HS-5 (cell line): ENCODE results near the gene CD248.
"Not testable (repeated sequence)": the region's sequence is repeated elsewhere in the genome, so short reads cannot be mapped to it uniquely, and the experiment has no call there.

ENCODE experiments used
- DNase-seq: peaks from one replicate; pipeline ENCODE4 v3.0.0-alpha.2; 2012; ENCODE audit warnings: low read depth

CD248 gene

DNA sequence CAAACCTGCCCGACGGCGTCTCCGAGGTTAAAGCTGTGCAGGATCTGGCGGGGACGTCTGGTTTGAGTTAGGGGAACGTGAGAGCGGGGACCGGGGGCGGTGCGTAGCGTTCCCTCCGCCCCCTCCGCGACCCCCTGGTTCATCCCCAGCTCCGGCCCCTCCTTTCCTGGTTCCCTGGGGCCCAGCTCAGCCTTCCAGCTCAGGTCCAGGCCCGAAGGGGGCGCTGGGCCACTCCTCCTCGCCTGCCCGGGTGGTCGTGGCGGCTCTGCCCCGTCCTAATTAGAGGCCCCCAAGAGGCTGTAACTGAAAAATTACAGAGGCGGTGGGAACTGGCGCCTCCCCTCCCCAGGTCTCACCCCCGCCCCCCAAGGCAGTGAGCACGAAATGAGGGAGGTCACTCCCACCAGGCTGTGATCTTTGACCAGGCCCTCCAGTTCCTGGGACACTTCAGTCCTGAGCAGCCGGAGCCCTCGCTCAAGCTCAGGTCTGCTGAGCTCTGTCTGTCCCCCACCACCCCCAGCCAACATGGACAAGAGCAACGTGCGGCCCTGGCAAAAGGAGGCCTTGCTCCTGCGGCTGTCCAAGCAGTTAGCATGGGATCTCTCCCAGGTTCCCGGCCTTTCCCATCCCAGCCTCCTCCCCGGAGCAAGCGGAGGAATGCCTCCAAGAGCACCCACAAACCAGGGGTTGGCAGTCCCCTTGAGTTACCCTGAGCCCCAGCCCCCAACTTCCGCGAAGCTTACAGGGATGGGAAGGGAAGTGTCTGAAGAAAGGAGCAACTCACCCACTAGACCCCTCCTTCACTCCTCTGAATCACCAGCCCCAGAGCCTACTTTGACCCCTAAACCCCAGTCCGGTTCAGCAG, 3.3 kb downstream of the CD248 start:
- DNase-seq, result no peak

DNA sequence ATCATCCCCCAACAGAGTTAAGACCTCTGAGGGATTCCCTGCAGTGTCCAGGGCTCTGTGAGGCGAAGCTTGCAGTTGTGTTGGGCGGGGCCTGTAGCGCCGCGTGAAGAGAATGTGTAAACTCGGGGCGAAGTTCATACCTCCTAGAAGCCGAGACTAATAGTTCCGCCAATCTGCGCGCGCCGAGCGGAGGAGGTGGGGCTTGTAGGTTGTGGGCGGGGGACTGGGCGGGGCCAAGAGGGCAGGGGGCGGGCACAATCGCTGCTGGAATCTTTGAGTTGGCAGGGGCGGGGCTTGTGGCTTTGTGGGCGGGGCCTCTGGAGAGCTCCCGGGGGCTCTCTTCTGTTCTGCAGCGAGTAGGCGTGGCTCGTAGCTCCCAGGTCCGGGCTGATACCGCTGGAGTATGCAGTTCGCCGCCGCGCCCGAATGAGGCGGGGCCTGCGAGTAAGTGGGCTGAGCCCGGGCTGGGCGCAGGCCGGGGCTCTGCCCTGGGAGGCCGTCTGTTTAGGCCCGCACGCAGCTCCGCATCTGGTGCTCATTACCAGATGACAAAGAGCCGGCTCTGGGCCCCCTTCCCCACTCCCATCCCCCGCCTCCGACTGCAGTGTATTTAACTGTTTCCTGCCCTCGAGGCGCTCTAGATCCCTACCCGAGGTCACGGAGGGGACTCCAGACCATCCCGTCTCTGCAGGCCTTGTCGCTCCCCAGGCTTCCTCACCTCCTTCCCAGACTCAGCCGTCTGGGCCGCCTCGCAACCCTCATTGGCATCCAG, 4.1 kb downstream of the CD248 start:
- DNase-seq, result peak; percentile 93

DNA sequence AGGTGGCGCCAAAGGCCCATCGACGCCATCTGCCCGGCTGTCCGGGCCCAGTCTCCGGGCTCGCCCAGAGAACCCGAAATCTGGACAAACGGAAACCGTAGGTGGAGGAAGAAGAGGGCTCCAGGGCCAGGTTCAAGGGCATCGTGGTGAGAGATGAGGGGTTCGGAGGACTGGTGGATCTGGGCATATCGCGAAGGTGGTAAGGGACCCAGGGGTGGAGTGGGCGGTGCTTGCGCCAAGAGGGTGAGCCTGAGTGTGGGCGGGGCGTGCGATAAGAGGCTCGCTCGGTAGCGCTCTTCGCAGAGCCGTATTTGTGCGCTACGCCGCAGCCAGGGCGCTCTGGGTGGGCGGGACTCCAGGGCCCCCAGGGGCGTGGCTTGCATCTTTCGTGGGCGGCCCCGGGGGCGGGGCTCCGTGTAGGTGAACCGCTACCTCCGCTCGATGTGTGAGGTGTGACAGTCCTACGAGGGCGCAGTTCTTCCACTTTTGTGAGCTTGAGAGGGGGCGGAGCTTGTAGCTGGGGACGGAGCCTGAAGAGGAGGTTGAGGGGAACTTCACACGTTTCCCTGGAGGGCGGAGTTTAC, 4.8 kb downstream of the CD248 start:
- DNase-seq, result peak; percentile 86

DNA sequence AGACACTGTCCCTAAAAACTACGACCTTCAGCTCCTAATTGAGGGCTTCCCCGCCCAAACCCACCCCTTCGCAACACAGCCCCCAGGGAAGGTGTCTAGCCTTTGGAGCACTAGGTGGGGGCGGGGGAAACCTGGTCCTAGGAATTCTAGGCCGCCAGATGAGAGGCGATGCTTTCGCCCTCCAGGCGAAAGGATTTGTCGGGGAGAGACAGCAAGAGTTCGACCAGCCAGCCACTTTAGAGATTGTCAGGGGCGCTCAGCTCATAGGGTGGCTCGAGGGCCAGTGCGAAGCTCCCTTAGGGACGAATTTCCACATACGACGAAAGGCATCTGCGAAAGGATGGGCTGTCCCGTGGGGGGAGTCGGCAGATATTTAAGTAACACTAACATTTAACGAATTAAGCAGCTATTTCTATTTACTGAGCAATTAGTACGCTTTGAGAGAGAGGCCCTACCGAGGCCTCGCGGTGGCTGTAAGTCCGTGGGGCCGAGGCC, 5.3 kb downstream of the CD248 start:
- no peak for DNase-seq

DNA sequence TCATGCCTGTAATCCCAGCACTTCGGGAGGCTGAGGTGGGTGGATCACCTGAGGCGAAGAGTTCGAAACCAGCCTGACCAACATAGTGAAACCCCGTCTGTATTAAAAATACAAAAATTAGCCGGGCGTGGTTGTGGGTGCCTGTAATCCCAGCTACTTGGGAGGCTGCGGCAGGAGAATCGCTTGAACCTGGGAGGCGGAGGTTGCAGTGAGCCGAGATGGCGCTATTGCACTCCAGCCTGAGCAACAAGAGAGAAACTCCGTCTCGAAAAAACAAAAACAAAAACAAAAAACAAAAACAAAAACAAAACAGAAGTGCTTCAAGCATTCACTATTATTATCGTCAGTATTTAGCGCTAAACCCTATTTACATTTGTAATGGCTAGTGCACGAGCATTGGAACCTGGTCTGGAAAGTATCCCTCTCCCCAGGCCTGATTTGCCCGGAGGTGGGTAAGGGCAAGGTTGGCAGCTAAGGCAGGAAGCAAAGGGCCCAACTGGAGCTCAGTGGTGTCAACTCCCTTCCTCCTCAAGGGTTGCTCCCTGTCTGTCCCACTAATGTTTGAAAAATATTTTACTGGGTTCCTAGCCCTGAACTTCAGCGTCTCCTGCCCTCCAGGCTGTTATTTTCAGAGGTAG, 5.9 kb downstream of the CD248 start:
- DNase-seq, result not testable (repeated sequence)

DNA sequence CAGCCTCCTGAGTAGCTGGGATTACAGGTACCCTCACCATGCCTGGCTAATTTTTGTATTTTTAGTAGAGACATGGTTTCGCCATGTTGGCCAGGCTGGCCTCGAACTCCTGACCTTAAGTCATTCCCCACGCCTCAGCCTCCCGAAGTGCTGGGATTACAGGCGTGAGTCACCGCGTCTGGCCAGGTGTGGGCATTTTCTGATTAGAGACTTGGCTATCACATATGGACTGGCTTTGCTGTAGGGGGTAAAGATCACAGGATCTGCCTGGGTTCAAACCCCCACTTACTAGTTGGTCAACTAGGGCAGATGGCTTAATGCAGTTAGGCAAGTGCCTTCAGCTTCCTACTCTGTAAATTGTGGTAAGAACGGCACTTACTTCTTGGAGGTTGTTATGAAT, 6.5 kb downstream of the CD248 start:
- no peak for DNase-seq

DNA sequence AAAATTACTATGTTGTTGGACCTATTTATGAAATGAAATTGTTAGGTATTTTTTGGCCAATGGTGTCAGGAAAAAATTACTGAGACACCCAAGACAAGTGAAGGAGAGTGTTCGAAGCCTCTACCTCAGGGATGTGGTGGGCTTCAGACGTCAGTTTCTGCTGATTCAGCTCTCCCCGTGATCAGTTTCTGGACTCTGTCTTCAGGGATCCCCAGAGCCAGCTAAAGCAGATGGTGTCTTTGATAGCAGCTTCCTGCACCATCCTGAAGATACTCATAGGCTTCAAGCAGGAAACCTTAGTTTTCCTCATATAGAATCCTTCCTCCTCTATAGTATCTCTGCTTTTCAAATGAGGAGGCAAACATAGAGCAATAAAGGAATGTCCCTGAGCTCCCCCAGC, 7.4 kb downstream of the CD248 start:
- DNase-seq, result no peak

DNA sequence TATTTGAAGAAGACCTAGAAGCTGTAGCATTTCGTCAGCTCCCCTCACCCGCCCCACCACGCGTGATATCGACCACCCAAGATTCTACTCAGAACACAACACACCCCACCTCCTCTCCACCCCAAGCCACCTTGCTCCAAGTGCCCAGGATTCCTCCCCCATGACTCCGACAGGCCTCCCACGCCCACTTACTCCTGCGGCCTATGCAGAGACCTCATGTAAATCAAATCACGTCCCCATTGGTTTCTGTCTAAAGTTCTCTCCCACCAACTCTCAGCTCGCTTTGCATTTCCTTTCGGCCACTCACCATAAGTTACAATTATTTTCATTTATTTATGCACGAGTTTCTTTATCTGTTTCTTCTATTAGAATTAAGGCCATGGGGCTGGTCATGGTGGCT, 14.2 kb downstream of the CD248 start:
- DNase-seq, result no peak

DNA sequence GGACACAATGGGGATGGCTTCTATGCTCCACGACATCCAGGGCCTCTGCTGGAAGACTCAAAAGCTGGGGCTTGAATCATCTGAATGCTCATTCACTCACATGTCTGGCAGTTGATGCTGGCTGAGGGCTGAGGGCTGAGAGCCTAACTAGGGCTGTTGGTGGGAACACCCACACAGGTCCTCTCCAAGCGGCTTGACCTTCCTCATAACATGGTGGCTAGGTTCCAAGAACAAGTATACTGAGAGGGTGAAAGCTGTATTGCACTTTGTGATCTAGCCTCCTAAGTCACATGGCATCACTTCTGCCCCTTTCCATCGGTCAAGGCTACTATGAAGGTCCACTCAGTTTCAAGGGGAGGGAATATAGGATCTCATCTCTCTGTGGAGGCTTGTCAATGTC, 17.7 kb downstream of the CD248 start:
- DNase-seq, result no peak

DNA sequence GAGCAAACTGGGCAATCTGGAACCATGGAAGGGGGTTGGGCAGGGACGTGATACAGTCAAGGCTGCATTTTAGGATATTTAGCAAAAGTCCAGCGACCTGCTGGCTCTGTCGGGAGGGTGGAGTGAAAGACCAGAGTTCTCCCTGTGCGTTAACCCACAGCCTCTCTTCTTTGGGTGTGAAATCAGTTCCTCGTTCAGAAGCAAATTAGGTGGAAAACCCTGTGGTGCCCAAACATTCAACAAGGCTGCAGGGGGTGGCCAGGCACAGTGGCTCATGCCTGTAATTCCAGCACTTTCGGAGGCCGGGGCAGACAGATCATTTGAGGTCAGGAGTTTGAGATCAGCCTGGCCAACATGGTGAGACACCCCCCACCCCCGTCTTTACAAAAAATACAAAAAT, 19.2 kb downstream of the CD248 start:
- DNase-seq, result no peak

DNA sequence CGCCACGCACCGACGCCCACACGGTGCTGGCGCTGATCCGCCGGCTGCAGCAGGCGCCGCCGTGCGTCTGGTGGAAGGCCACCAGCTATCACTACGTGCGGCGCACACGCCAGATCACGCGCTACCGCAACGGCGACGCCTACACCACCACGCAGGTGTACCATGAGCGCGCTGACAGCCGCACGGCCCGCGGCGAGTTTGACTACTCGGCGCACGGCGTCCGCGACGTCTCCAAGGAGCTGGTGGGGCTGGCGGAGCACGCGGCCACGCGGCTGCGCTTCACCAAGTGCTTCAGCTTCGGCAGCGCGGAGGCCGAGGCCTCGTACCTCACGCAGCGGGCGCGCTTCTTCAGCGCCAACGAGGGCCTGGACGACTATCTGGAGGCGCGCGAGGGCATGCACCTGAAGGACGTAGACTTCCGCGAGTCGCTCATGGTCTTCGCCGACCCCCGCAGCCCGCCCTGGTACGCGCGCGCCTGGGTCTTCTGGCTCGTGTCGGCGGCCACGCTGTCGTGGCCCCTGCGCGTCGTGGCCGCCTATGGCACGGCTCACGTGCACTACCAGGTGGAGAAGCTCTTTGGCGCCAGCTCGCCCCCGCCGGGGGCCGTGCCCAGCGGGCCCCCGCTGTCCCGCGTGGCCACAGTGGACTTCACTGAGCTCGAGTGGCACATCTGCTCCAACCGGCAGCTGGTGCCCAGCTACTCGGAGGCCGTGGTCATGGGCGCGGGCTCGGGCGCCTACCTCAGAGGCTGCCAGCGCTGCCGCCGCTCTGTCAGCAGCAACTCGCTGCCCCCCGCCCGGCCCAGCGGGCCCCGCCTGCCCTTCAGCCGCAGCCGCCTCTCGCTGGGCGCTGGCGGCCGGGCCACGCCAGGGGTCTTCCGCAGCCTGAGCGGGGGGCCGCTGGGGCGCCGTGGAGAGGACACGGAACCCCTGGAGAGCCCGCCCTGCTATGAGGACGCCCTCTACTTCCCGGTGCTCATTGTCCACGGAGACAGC, 21.9 kb downstream of the CD248 start:
- DNase-seq, result no peak

DNA sequence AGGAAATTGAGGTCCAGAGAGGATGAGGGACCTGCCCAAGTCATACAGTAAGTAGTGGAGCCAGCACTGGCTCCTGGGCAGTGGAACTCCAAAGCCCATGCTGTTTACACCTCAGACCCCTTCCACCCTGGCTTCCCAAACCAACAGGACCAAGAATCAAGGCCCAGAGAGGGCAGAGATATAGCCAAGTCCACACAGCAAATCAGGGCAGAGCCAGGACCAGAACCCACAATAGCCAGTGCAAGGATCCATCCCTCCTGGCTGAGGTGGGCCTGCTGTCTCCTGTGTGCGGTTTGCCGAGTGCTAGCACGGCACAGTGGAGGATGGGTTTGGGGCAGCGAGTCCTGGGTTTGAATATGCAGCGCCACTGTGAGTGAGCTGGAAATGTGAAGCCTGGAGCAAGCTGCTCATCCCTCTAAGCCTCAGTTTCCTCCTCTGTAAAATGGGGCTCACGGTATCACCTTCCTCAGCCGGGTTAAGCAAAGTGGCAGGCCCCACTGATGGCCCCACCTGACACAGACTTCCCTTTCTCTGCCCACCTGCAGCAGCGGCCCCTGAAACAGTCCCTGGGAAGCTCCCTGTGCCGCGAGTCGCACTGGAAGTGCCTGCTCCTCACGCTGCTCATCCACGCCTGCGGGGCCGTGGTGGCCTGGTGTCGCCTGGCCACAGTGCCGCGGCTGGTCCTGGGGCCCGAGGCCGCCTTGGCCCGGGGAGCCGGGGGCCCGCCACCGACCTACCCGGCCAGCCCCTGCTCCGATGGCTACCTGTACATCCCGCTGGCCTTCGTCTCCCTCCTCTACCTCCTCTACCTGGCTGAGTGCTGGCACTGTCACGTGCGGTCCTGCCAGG, 22.8 kb downstream of the CD248 start:
- DNase-seq, result no peak

DNA sequence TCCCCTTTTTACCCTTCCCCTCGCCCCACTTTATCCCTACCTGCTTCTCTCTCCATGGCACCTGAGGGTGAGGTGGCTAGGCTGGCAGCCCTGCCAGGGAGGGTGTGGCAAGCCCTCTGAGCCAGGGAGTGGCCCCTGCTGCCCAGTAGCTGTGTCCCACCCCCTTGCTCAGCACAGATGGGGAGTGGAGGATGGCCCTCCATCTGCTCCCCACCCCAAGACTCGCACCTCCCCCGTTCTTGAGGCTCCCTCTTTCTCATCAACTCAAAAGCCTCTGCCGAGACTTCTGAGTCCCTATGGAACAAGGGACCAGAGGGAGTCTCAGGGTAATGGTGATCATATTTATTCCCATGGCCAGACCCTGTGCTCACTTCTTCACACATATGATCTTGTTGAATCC, 23.5 kb downstream of the CD248 start:
- DNase-seq, result no peak

DNA sequence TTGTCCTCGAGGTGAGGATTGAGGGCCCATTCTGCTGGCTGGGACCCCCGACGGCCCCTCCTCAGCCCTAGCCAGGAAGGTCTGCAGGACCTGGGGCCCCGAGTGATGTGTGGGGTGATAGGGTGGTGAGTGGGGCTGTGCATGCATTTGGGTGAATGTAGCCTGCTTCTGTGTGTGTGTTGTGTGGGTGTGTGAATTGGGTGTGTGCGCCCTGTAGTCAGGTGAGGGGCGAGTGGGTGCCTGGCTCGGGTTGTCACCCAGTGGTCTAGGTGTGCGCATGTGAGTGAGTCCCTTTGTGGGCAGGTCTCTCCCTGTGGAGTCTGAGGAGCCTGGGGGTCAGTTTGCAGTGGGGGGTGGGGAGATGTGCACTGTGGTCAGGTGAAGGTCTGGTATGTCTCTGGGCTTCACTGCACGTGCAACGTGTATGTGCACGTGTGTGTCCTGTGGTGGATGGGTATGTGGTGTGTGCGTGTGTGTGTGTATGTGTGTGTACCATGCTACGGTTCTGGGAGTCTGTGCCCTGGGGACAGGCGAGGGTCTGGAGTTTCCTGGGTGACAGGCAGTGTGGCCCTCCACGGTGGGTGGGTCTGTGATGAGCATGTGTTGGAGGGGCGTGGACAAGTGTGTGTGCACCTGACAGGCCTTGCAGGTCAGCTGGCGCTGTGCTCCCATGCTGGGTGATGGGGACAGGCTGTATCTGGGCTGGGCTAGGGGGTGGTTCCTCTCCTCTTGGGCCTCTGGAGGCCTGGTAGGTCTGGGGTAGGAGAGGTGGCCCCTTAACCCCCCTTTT, 24.1 kb downstream of the CD248 start:
- DNase-seq, result no peak

DNA sequence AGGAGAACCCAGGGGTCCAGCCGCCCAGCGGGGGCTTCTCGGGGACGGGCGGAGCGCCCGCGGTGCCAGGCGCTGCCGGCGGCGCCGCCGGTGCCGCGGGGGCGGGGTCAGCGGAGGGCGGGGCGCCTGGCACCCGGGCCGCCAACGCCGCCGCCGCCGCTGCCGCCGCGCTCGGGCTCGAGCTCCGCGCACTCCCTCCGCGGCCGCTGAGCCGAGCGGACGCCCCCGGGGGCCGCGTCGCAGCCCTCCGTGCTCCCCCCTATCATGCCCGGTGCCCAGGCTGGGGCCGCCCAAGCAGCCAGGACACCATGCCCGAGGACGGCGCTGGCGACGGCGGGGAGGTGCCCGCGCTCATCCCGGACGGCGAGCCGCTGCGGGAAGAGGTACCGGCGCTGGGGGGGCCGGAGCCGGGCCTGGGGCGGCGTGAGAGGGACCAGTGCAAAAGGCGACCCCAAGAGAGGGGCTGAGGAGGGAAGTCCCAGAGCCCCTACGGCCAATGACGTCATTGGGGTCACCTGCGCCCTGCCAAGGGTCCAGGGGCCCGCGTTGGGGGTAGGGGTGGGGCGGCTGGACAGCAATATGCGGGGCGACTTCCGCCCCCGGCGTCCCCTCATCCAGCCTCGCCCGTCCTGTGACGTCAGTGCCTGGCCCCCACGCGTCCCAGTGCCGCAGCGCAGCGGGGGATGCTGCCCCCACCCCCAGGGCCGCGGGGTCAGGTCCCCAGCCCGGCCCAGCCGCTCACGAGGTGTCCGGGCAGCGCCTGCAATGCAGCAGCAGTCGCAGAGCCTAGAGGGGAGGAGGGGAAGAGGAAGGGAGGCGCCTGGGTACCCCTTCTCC, 24.9 kb downstream of the CD248 start, which contains the start of gene TMEM151A:
TMEM151A (plus strand) TSS at position 189 of the 837 bp plus-strand sequence; CDS start at position 309, 120 bp downstream.
- DNase-seq, result no peak

DNA sequence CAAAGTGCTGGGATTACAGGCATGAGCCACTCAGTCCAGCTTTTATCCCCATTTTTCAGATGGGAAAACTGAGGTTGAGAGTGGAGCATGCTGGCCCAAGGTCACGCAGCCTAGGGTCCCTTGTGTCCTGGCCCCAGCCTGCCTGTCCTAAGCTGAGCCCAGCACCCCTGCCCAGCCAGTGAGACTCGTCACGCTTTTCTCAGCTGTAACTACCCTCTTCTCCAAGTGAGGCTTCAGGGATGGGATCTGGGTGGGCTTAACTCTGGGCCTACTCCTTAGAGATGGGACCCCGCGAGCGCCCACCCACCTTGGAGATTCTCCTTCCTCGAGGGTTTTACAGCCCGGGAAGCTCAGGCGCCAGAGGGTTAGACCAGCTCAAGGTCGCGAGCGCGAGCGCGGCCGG, 25.5 kb downstream of the CD248 start:
- no peak for DNase-seq

DNA sequence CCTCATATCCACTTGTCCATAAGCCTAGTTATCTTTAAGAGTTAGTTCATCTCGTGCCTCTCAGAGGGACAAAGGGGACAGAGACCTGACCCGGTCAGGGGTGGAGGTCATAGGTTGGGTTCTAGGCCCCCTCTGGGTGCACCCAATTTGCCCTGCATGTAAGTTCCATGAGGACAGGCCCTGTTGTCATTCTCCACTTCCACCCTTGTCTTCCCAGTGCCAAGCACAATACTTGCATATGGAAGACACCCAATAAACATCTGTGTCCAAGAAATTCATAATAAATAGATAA, 26.6 kb downstream of the CD248 start:
- no peak for DNase-seq

DNA sequence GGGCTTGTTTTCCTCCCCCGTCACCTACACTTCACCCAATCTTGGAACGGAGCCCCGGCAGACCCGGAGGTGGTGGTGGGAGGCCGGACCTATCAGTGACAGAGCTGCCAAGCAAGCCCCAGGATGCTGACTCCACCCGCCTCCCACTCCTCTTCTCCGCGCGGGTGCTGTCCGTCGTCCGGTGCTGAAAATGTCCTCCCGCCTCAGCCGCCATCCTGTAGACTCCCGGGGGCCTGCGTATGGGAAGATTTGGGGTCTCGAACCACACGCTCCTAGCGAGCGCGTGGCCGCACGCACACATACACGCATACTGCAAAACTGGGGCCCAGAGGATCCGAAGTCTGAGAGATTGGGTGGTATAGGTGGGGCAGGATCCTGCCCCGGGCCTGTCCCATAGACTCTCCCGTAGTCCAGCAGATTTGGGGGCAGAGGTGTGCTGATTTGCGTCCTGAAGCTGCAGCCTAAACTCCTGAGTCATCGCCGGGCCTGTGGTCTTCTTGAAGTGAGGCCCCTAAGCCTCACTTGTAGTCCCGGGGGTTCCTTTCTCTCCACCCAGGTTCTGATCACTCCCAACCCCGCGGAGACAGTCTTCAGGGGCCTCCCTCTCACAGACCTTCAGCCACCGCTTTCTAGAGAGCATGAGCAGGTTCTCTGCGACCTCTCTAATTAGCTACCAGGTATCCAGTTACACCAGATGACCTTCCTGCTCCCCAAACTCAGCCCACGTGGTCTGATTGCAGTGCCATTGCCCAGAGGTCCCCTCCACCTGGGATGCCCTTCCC, 27.1 kb downstream of the CD248 start:
- DNase-seq, result no peak
